ENCODE results near the gene MAD1L1.

Gene MAD1L1

DNA sequence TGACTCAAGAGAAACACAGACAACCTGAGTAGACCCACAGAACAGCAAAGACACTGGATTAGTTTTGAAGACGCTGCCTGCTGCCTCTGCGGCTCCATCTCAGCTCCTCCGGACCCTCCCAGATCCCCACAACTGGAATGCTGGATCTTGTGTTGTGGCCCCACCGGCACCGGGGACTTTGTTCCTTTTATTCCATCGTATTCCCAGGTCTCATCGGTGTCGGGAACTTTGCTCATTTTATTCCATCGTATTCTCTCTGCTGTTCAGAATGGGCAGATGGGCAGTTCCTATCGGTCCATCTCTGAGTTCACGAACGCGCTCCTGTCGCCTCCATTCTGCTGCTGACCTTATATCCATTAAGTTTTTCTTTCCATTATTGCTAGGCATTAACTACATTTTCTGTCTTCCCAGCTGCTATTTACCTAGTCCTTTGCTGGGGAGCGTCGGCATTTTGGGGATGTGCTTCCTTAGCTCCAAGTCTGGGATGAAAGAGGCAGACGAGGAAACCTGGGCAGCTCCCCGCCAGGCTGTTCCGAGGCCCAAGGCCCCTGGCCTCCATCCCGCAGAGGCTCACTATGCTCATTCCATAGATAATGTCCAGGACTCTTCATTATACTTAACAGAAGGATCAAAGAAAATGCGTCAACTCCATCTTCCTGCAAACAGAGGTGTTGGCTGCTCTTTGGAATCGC is 192.4 kb downstream of the MAD1L1 start:
- Histone ChIP-seq H3K79me2 (ENCODE audit: control insufficient read depth, low read length) (peaks cover 22% of the 10 kb centered on the region), H4K20me1 (ENCODE audit: control insufficient read depth, insufficient read depth, low read depth, low read length) (no peaks in the 10 kb centered on the region), H3K4me1 (ENCODE audit: control insufficient read depth, low read length) (peaks cover 55% of the 10 kb centered on the region), H3K4me3 (ENCODE audit: low read length) (peak overlapping the region; percentile 77), H3K36me3 (ENCODE audit: control insufficient read depth, low read length) (peaks cover 6% of the 10 kb centered on the region; the same call in 1 of the 2 replicates), H3F3A (ENCODE audit: control insufficient read depth, insufficient read depth) (peaks cover 19% of the 10 kb centered on the region), H3K27ac (ENCODE audit: low read depth, low read length) (peak overlapping the region; percentile 91), H3K9me2 (replicated peaks; ENCODE audit: control insufficient read depth, low read length) (no peaks in the 10 kb centered on the region), H3K27me3 (ENCODE audit: control insufficient read depth, low read length) (no peaks in the 10 kb centered on the region), H3K9me3 (ENCODE audit: control insufficient read depth, insufficient read depth, low read length) (no peaks in the 10 kb centered on the region), H3K4me2 (ENCODE audit: low read length) (peak overlapping the region; percentile 99)
- TF ChIP-seq CTCF (IDR thresholded peaks at IDR 0.05; ENCODE audit: low read depth, low read length, poor library complexity, severe bottlenecking): no peak
- TF ChIP-seq EZH2phosphoT487 (IDR thresholded peaks at IDR 0.05; ENCODE audit: borderline replicate concordance, low read length): no peak

- peaks cover 55% of the 10 kb centered on the region for H3K4me1 ChIP-seq (ENCODE audit: control insufficient read depth, low read length)
- peak overlapping the region; percentile 77 for H3K4me3 ChIP-seq (ENCODE audit: low read length)
- no peaks in the 10 kb centered on the region for H3K9me2 ChIP-seq (replicated peaks; ENCODE audit: control insufficient read depth, low read length)
- H3K79me2 ChIP-seq (ENCODE audit: control insufficient read depth, low read length): peaks cover 22% of the 10 kb centered on the region
- no peaks in the 10 kb centered on the region for H4K20me1 ChIP-seq (ENCODE audit: control insufficient read depth, insufficient read depth, low read depth, low read length)
- no peaks in the 10 kb centered on the region for H3K27me3 ChIP-seq (ENCODE audit: control insufficient read depth, low read length)
- H3K4me2 ChIP-seq (ENCODE audit: low read length): peak overlapping the region; percentile 99
- peak overlapping the region; percentile 91 for H3K27ac ChIP-seq (ENCODE audit: low read depth, low read length)
- H3K9me3 ChIP-seq (ENCODE audit: control insufficient read depth, insufficient read depth, low read length): no peaks in the 10 kb centered on the region
- H3F3A ChIP-seq (ENCODE audit: control insufficient read depth, insufficient read depth): peaks cover 19% of the 10 kb centered on the region
- peaks cover 6% of the 10 kb centered on the region; the same call in 1 of the 2 replicates for H3K36me3 ChIP-seq (ENCODE audit: control insufficient read depth, low read length)
- TF ChIP-seq EZH2phosphoT487 (IDR thresholded peaks at IDR 0.05; ENCODE audit: borderline replicate concordance, low read length) (no peak; the same call in 1 of the 2 replicates), CTCF (IDR thresholded peaks at IDR 0.05; ENCODE audit: low read depth, low read length, poor library complexity, severe bottlenecking) (no peak)
Observed at GRCh38 chr7:2038931-2039728, 193.6 kb downstream of the MAD1L1 start.

- H3K4me2 ChIP-seq (ENCODE audit: low read length): peak overlapping the region; percentile 99
- H4K20me1 ChIP-seq (ENCODE audit: control insufficient read depth, insufficient read depth, low read depth, low read length): no peaks in the 10 kb centered on the region
- H3K9me3 ChIP-seq (ENCODE audit: control insufficient read depth, insufficient read depth, low read length): no peaks in the 10 kb centered on the region
- peaks cover 22% of the 10 kb centered on the region for H3K79me2 ChIP-seq (ENCODE audit: control insufficient read depth, low read length)
- peak overlapping the region; percentile 91 for H3K27ac ChIP-seq (ENCODE audit: low read depth, low read length)
- H3K9me2 ChIP-seq (replicated peaks; ENCODE audit: control insufficient read depth, low read length): no peaks in the 10 kb centered on the region
- H3K36me3 ChIP-seq (ENCODE audit: control insufficient read depth, low read length): peaks cover 6% of the 10 kb centered on the region; the same call in 1 of the 2 replicates
- no peaks in the 10 kb centered on the region for H3K27me3 ChIP-seq (ENCODE audit: control insufficient read depth, low read length)
- TF ChIP-seq EZH2phosphoT487 (IDR thresholded peaks at IDR 0.05; ENCODE audit: borderline replicate concordance, low read length) (no peak), CTCF (IDR thresholded peaks at IDR 0.05; ENCODE audit: low read depth, low read length, poor library complexity, severe bottlenecking) (no peak)
- H3K4me3 ChIP-seq (ENCODE audit: low read length): peak overlapping the region; percentile 77
- H3F3A ChIP-seq (ENCODE audit: control insufficient read depth, insufficient read depth): peaks cover 19% of the 10 kb centered on the region
- peaks cover 55% of the 10 kb centered on the region for H3K4me1 ChIP-seq (ENCODE audit: control insufficient read depth, low read length)
Observed at GRCh38 chr7:2037808-2038522, 194.8 kb downstream of the MAD1L1 start.
